Mucosa of stomach (tissue), 1 donor: Measurements from ENCODE around the gene SGPL1.

ENCODE experiments used
- H3K27me3 ChIP-seq: one replicate; pipeline ENCODE4 v1.7.0; 2013; ENCODE audit warnings: mild to moderate bottlenecking, low read length; ENCODE audit not compliant: control insufficient read depth, insufficient read depth
- H3K36me3 ChIP-seq: one replicate; pipeline ENCODE4 v1.7.0; 2013; ENCODE audit warnings: low read length; ENCODE audit not compliant: control insufficient read depth, insufficient read depth
- H3K4me1 ChIP-seq: one replicate; pipeline ENCODE4 v1.7.0; 2013; ENCODE audit warnings: mild to moderate bottlenecking, low read length; ENCODE audit not compliant: control insufficient read depth, insufficient read depth
- H3K4me3 ChIP-seq: one replicate; pipeline ENCODE4 v1.7.0; 2013; ENCODE audit warnings: low read length
- H3K9ac ChIP-seq: one replicate; pipeline ENCODE4 v1.7.0; 2013; ENCODE audit warnings: mild to moderate bottlenecking, low read length, moderate library complexity
- H3K9me3 ChIP-seq: one replicate; pipeline ENCODE4 v1.7.0; 2013; ENCODE audit warnings: mild to moderate bottlenecking, low read length, moderate library complexity; ENCODE audit not compliant: control insufficient read depth
- donor health status: Pancreatic carcinoma.

SGPL1 gene

DNA sequence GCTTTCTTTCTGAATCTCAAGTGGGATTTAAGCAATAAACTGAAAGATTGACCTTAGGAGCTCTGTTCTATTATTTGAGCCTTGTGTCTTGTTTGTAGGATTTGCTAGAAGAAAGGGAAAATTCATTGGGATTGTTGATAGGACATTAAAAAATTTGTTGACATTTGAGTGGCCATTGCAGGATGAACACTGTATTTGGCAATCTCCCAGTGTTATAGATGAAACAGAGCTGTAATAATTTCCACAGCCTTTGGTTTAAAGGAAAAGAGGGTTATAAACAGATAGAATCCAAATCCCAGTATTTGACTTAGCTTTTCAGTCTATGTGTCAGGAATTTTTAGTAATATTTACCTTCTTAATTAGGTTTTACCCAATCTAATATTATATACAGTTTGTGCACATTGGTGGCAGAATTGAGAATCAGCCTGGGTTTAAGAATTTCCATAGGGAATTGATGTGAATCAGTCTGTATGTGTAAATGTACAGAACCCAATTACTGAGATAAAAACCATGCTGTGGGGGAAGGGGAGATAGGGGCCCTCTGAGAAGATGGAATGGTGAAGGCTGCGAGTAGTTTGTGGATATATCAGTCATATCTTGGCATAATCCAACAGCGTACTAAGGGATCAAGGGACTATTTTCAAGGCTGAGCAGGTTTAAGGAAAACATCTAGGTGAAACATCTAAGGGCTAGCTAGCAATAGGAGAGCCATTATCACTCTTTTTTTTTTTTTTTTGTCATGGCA lies 6.5 kb downstream of the SGPL1 start:
- no peaks in the 10 kb centered on the region for H3K36me3 ChIP-seq
- H3K4me3 ChIP-seq, result no peak overlapping the region
- H3K9me3 ChIP-seq, result no peaks in the 10 kb centered on the region
- H3K27me3 ChIP-seq, result no peaks in the 10 kb centered on the region
- H3K4me1 ChIP-seq, result peaks cover 5% of the 10 kb centered on the region
- no peak overlapping the region for H3K9ac ChIP-seq

DNA sequence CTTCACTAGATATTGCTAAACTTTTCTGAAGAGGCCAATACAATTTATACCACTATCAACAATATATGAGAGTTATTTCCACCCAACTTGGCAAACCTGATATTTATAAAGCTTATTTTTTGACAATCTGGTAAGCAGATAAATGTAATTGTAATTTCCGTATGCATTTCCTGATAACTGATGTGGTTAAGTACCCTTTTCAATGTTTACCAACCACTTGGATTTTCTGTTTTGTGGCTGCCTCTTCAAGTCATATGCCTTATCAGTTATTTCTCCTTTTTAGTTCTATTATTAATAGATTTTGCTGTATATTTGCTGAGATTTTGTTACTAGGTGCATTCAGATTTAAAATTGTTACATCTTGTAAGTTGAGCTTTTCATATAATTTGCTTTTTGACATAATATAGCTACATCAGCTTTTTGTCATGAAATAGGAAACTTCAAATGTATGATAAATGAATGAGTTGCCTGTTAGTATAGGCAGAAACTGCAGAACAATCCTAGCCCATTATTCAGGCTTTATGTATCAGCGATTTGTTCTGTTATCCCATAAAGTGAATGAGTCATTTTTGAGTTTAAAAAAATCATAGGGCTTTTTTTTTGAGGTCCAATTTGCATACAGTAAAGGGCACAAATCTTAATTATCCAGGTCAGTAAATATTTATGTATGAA lies 11.5 kb downstream of the SGPL1 start:
- Histone ChIP-seq H3K9ac (no peak overlapping the region), H3K4me3 (no peak overlapping the region), H3K36me3 (no peaks in the 10 kb centered on the region), H3K4me1 (peaks cover 10% of the 10 kb centered on the region), H3K9me3 (no peaks in the 10 kb centered on the region), H3K27me3 (no peaks in the 10 kb centered on the region)

DNA sequence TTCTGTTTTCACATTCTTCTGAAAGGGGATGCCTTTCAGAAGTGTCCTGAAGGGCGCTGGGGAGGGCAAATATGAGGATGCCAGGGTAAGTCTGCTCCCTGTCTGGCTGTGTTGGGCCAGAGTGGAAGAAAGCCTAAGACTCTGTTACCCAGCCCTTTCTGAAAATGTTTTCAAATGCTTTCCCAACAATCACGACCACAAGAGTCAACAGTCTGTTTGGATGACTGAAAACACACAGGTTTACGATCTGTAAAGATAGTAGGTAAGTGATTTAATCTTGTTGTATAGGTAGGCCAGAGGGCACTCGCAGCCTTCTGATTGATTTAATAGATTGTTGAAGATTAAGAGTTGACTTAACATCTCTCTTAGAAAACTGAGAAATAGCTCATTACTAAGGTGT lies 13.2 kb downstream of the SGPL1 start:
- no peak overlapping the region for H3K4me3 ChIP-seq
- no peaks in the 10 kb centered on the region for H3K9me3 ChIP-seq
- H3K4me1 ChIP-seq, result peaks cover 10% of the 10 kb centered on the region
- H3K36me3 ChIP-seq, result no peaks in the 10 kb centered on the region
- no peaks in the 10 kb centered on the region for H3K27me3 ChIP-seq
- H3K9ac ChIP-seq, result no peak overlapping the region

DNA sequence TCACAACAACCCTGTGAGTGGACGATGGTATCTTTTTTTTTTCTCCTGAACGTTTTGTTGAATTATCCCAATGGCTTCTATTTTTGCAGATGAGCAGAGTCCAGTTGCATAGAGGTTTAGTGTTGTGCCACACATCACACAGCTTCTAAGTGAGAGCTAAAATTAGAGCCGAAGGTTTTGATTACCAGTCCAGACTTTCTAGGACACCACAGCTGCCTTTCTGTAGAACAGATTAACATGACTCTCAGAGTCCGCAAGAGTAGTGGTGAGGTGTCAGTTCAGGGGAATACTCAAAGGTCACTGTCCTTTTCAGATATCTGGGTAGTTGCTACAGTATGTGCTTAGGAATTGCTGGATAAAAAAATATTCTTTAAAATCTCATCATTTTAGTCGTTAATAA lies 13.8 kb downstream of the SGPL1 start:
- Histone ChIP-seq H3K4me3 (no peak overlapping the region), H3K4me1 (peaks cover 10% of the 10 kb centered on the region), H3K36me3 (no peaks in the 10 kb centered on the region), H3K9ac (no peak overlapping the region), H3K9me3 (no peaks in the 10 kb centered on the region), H3K27me3 (no peaks in the 10 kb centered on the region)

DNA sequence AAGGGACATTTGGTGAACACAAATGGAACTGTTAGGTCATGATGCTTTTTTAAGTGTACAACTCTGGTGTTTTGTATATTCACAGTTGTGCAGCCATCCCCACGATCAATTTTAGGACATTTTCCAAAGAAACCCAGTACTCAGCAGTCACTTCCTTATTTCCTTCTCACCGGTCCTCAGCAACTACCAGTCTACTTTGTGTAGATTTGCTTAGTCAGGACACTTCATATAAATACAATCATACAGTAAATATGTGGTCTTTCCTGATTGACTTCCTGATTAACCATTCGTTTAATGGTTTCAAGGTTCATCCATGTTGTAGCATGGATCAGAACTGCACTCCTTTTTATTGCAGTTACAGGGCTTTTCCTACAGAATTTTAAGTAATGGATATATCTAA lies 14.4 kb downstream of the SGPL1 start:
- H3K9me3 ChIP-seq, result no peaks in the 10 kb centered on the region
- H3K4me1 ChIP-seq, result peaks cover 10% of the 10 kb centered on the region
- no peaks in the 10 kb centered on the region for H3K27me3 ChIP-seq
- no peak overlapping the region for H3K4me3 ChIP-seq
- no peak overlapping the region for H3K9ac ChIP-seq
- no peaks in the 10 kb centered on the region for H3K36me3 ChIP-seq

DNA sequence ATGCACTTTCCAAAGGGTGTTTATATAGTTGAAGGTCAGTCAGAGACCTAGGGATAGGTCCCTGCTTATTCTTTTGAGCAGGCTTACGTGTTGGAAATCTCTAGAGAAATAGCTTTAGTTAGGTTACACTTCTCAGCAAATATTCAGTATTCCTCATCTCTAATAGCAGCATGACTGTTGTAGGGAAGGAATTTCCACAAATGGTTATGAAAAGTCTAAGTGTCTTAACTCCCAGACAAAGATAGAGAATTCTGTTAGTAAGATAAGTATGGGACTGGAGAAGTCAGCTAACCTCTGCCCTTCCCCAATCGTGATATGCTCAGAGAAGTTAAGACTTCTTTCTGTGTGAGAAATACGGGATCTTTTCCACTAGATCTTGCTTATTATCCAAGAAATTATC lies 16.5 kb downstream of the SGPL1 start:
- H3K4me3 ChIP-seq, result no peak overlapping the region
- H3K9me3 ChIP-seq, result no peaks in the 10 kb centered on the region
- H3K27me3 ChIP-seq, result no peaks in the 10 kb centered on the region
- no peaks in the 10 kb centered on the region for H3K36me3 ChIP-seq
- peaks cover 5% of the 10 kb centered on the region for H3K4me1 ChIP-seq
- H3K9ac ChIP-seq, result no peak overlapping the region

DNA sequence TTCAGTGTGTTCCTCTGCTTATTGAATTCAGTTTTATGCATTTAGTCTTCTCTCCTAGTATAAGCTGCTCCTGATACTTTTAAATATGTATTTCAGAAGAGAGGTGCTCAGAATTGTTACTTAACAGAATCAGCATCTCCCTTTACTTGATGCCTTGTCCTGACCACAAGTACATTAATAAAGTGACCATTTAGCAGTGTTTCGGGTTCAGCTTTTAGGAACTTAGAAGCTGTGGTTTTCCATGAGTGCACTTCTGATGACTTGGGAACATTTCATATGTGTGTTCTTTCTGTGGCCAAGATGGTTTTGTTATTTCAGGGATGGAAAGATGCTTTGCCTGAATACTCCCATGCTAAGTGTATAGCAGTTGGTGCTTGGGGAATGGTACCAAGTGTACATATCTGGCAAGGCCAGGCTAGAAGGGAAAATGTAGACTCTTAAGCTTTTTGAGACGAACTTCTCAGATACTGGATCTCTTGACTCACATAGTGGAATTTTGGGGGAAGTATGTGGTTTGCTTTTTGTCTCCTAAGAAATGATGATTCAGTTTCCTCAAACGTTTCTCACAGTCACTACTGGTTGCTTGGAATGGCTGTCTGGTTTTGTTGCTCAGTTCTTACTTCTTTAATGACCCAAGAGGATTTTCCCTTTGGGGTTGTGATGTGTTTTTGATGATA lies 17.2 kb downstream of the SGPL1 start:
- no peak overlapping the region for H3K9ac ChIP-seq
- no peaks in the 10 kb centered on the region for H3K4me1 ChIP-seq
- H3K27me3 ChIP-seq, result no peaks in the 10 kb centered on the region
- H3K4me3 ChIP-seq, result no peak overlapping the region
- no peaks in the 10 kb centered on the region for H3K9me3 ChIP-seq
- no peaks in the 10 kb centered on the region for H3K36me3 ChIP-seq

DNA sequence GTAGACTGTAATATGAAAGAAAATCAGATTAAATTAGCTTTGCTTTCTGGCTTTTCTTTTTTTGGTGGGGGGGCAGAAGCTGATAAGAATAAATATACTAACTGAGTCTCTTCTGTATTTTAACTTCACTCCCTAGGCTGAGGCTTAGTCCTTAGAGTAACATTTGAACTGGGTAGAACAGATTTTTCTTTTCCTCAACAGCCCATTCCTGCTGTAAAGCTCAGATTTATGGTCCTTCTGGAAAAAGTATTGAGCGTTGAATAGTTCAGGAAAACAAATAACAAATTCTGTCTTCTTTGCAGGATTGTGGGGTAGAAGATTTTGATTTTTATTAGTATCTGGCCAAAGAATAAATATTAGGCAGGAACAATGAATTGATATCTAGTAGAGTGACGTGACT lies 17.9 kb downstream of the SGPL1 start:
- H3K27me3 ChIP-seq, result no peaks in the 10 kb centered on the region
- no peaks in the 10 kb centered on the region for H3K4me1 ChIP-seq
- H3K4me3 ChIP-seq, result no peak overlapping the region
- no peak overlapping the region for H3K9ac ChIP-seq
- H3K36me3 ChIP-seq, result no peaks in the 10 kb centered on the region
- no peaks in the 10 kb centered on the region for H3K9me3 ChIP-seq

DNA sequence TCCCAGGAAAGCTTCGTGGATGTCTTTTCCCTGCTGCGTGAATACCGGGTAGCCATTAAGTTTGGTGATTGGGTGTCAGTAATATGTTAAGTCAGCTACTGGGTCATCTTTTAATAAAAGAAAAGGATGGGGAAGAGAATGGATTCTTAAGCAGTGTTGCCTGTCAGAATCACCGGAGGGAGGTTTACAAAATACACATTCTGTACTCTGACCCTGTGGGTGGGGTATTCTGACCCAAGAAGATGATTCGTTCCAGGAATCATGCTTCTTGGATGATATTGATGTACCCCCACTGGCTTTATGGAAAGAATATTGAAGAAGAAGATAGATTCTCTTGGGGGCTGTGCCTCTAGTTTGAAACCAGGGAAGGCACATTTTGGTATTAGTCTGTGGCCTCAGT lies 18.3 kb downstream of the SGPL1 start:
- Histone ChIP-seq H3K9me3 (no peaks in the 10 kb centered on the region), H3K9ac (no peak overlapping the region), H3K36me3 (peaks cover 4% of the 10 kb centered on the region), H3K4me1 (no peaks in the 10 kb centered on the region), H3K27me3 (no peaks in the 10 kb centered on the region), H3K4me3 (no peak overlapping the region)

DNA sequence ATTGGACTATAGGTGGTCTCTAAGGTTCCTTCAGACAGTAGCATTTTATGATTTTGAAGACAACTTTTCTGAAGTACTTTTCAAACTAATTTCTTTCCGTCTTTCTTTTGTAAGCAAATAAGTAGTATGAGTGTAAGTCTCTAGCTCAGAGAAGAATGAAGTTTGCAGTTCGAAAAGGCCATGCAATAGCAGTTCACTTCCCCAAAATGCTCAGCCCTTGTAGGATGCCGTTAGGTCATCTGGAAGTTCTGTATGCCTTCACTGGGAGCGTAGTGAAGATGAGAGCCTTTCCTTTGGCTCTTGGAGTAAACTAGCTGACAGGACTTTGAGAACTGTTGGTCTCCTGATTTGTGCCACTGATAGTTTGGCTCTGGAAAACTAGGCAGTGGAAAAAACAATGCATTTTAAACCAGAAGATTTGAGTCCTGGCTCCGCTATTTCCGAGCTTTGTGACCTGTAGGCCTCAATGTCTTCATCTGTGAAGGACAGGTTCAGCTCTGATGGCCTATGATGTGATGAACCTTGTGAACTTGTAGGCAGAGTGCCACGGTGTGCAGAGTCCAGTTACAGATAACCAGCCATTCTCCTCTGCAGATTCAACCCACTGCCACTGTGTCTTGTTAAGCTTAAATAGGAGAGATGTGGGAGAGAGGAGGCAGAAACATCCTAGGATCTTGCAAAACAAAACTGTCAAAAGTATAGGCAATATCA lies 18.8 kb downstream of the SGPL1 start:
- Histone ChIP-seq H3K36me3 (peaks cover 4% of the 10 kb centered on the region), H3K4me1 (no peaks in the 10 kb centered on the region), H3K9ac (no peak overlapping the region), H3K27me3 (no peaks in the 10 kb centered on the region), H3K4me3 (no peak overlapping the region), H3K9me3 (no peaks in the 10 kb centered on the region)

DNA sequence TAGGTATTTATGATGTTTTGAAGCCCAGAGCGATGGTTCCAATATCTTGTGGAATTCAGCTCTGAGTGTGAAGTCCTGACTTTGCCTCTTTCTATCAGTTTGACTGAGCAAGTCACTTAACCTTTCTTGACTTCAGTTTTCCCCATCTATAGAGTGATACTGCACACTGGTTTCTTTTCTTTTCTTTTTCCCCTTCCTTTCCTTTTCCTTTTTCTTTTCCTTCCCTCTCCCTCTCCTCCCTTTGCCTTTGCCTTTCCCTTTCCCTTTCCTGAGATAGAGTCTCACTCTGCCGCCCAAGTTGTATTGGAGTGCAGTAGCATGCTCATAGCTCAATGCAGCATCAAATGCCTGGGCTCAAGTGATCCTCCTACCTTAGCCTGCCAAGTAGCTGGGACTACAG lies 20.6 kb downstream of the SGPL1 start:
- H3K9me3 ChIP-seq, result no peaks in the 10 kb centered on the region
- H3K27me3 ChIP-seq, result no peaks in the 10 kb centered on the region

DNA sequence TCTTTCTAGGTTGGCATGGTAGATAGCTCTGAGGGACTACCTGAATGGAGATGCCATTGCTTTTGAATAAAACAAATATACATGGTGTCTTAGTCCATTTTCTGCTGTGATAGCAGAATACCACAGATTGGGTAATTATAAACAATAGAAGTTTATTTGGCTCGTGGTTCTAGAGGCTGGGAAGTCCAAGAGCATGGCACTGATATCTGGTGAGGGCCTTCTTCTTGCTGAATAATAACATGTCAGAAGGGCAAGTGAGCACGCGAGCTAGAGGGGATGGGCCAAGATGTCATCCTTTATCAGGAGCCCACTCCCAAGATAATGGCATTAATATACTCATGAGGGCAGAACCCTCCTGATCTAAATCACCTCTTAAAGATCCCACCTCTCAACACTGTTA lies 21.9 kb downstream of the SGPL1 start:
- peaks cover 4% of the 10 kb centered on the region for H3K36me3 ChIP-seq
- H3K9ac ChIP-seq, result no peak overlapping the region
- no peak overlapping the region for H3K4me3 ChIP-seq
- no peaks in the 10 kb centered on the region for H3K27me3 ChIP-seq
- no peaks in the 10 kb centered on the region for H3K9me3 ChIP-seq
- no peaks in the 10 kb centered on the region for H3K4me1 ChIP-seq

More for the DNA sequence above, 20.6 kb downstream of the SGPL1 start:
- H3K4me3 ChIP-seq, result no peak overlapping the region
- peaks cover 4% of the 10 kb centered on the region for H3K36me3 ChIP-seq
- no peaks in the 10 kb centered on the region for H3K4me1 ChIP-seq
- H3K9ac ChIP-seq, result no peak overlapping the region
